MCF 10A (cell line): ENCODE results near the gene ARFGEF3. TPM values are rescaled to one million over a fixed set of nuclear protein-coding genes. Genes with fewer than 3 reads are reported as not detected.

ENCODE experiments used
- BruUV-seq: library from RNA; stranded (reverse); fragments of 400-500 nt; replicated peaks from 2 replicates; lab custom pipeline; 2021; lab: Mats Ljungman, UMichigan
- CTCF ChIA-PET: fragments of 300-600 bp; sonication (Branson Sonifier 250); formaldehyde crosslinking; extraction: SDS; loops from one replicate; lab custom pipeline; 2021; ENCODE audit warnings: antibody characterized with exemption, inconsistent platforms; lab: Yijun Ruan, JAX
- POLR2A ChIA-PET: fragments of 300-600, 350-650 bp; sonication (Branson Sonifier 250); formaldehyde crosslinking; extraction: SDS; loops from one replicate; lab custom pipeline; 2020; ENCODE audit warnings: antibody characterized with exemption, inconsistent platforms; lab: Yijun Ruan, JAX
- DNase-seq: peaks from one replicate; pipeline ENCODE4 v3.0.0-alpha.2; 2018; ENCODE audit not compliant: unreplicated experiment
- H3K27ac Mint-ChIP-seq: one replicate; pipeline ENCODE4 v1.8.0; 2022; ENCODE audit warnings: mild to moderate bottlenecking, low read depth, mixed read lengths; ENCODE audit not compliant: unreplicated experiment
- H3K27me3 Mint-ChIP-seq: one replicate; pipeline ENCODE4 v1.8.0; 2022; ENCODE audit warnings: mixed read lengths; ENCODE audit not compliant: insufficient read depth, unreplicated experiment
- H3K36me3 Mint-ChIP-seq: one replicate; pipeline ENCODE4 v1.8.0; 2022; ENCODE audit warnings: mild to moderate bottlenecking, moderate library complexity, mixed read lengths; ENCODE audit not compliant: insufficient read depth, unreplicated experiment
- H3K4me1 Mint-ChIP-seq: one replicate; pipeline ENCODE4 v1.8.0; 2022; ENCODE audit warnings: mixed read lengths; ENCODE audit not compliant: insufficient read depth, unreplicated experiment
- H3K4me3 Mint-ChIP-seq: one replicate; pipeline ENCODE4 v1.8.0; 2022; ENCODE audit warnings: mild to moderate bottlenecking, moderate library complexity, mixed read lengths; ENCODE audit not compliant: unreplicated experiment
- H3K9me3 Mint-ChIP-seq: one replicate; pipeline ENCODE4 v1.8.0; 2022; ENCODE audit warnings: mixed read lengths; ENCODE audit not compliant: unreplicated experiment
- CTCF ChIP-seq: fragments of 200-600 bp; IDR thresholded peaks from one replicate; pipeline ENCODE4 v1.8.0; 2022; ENCODE audit warnings: antibody characterized with exemption, mild to moderate bottlenecking; ENCODE audit not compliant: unreplicated experiment
- intact Hi-C: fragments of 100-400 bp; cut with micrococcal nuclease; formaldehyde crosslinking; loops from 2 replicates; pipeline ENCODE4 v1.14.1; 2022
- total RNA-seq: library from RNA; stranded (reverse); gene quantifications from 2 replicates; pipeline ENCODE4 v1.2.3, GENCODE V29; 2022

The ARFGEF3 gene
- total RNA-seq, 1 experiment from 2014 or later = 3.4 TPM

GRCh38 chr6:138308731-138309110, 147.0 kb downstream of the ARFGEF3 start:
- no TSS peak for BruUV-seq
- no peak overlapping the region for H3K27ac Mint-ChIP-seq
- POLR2A ChIA-PET = no interaction called here
- TF ChIP-seq CTCF = no peak
- CTCF ChIA-PET = interaction anchor here (0.7 kb wide), 2 partner anchors 10 to 21 kb away, joined by 3 read pairs; no protein-coding TSS in a partner anchor
- intact Hi-C loops = no loop called here
- H3K27me3 Mint-ChIP-seq = no peaks in the 10 kb centered on the region
- DNase-seq = no peak
- no peaks in the 10 kb centered on the region for H3K36me3 Mint-ChIP-seq
- H3K4me1 Mint-ChIP-seq = no peaks in the 10 kb centered on the region
- H3K9me3 Mint-ChIP-seq = no peaks in the 10 kb centered on the region
- no peak overlapping the region for H3K4me3 Mint-ChIP-seq

GRCh38 chr6:138309695-138310094, 148.0 kb downstream of the ARFGEF3 start:
- intact Hi-C loops = no loop called here
- H3K4me3 Mint-ChIP-seq = no peak overlapping the region
- no peak overlapping the region for H3K27ac Mint-ChIP-seq
- no peak for TF ChIP-seq CTCF
- no TSS peak for BruUV-seq
- CTCF ChIA-PET = no interaction called here
- no peaks in the 10 kb centered on the region for H3K36me3 Mint-ChIP-seq
- POLR2A ChIA-PET = interaction anchor here (1.1 kb wide), 1 partner anchor 9 kb away, joined by 3 read pairs; no protein-coding TSS in a partner anchor
- H3K4me1 Mint-ChIP-seq = no peaks in the 10 kb centered on the region
- no peaks in the 10 kb centered on the region for H3K9me3 Mint-ChIP-seq
- DNase-seq = no peak
- no peaks in the 10 kb centered on the region for H3K27me3 Mint-ChIP-seq

- BruUV-seq = no TSS peak
- Mint-ChIP-seq H3K27ac (no peak overlapping the region), H3K4me3 (no peak overlapping the region), H3K4me1 (no peaks in the 10 kb centered on the region), H3K27me3 (no peaks in the 10 kb centered on the region), H3K9me3 (no peaks in the 10 kb centered on the region), H3K36me3 (no peaks in the 10 kb centered on the region)
- intact Hi-C loops = no loop called here
- CTCF ChIA-PET = no interaction called here
- no peak for DNase-seq
- TF ChIP-seq CTCF = no peak
- POLR2A ChIA-PET = interaction anchor here (1.1 kb wide), 1 partner anchor 9 kb away, joined by 3 read pairs; no protein-coding TSS in a partner anchor
Measured at GRCh38 chr6:138310294-138310693, 148.6 kb downstream of the ARFGEF3 start.

GRCh38 chr6:138310821-138311220, 149.1 kb downstream of the ARFGEF3 start:
- Mint-ChIP-seq H3K27ac (no peak overlapping the region), H3K36me3 (no peaks in the 10 kb centered on the region), H3K27me3 (no peaks in the 10 kb centered on the region), H3K4me1 (no peaks in the 10 kb centered on the region), H3K4me3 (no peak overlapping the region), H3K9me3 (no peaks in the 10 kb centered on the region)
- no TSS peak for BruUV-seq
- DNase-seq = no peak
- intact Hi-C loops = no loop called here
- TF ChIP-seq CTCF = no peak
- POLR2A ChIA-PET = no interaction called here
- CTCF ChIA-PET = interaction anchor here (0.6 kb wide), 1 partner anchor 66 kb away, joined by 6 read pairs; no protein-coding TSS in a partner anchor
